ENCODE results near the gene TRPC4AP.

The TRPC4AP gene

DNA sequence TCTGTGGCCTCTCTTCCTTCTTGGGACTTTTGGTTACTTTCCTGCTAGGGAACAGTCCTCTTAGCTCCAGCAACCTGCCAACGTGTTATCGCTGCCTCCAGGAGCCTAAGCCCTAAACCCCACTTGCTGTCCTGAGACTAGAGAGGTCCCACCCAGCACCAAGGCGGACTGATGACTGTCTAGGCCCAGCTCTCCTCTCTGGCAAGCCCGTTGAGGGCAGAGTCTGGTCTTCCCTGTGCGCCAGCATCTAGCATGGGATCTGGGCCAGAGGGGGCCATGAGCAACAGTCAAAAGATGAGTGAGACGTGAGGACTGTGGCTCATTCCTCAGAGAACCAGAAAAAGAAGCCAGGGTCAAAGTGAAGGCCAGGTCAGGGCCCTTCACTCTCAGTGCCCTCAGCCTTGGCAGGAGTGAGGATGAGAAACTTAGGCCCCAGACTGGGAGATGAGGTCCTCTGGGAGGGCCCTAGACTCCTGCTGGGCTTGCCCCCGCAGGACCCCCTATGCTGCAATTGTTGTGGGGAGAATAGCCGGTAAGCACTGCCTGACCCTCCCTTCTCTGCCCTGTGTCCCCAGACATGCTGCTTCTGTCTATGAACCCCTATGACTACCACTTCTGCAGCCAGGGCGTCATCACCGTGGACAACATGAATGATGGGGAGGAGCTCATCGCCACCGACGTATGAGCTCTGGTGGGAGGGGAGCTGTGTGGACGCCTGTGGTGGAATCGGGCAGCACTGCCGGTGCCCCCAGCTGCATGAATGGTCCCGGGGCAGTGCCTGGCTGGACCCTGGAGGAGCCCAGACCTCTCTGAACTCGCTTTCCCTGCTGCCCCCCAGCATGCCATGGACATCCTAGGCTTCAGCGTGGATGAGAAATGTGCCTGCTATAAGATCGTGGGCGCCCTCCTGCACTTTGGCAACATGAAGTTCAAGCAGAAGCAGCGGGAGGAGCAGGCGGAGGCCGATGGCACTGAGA, 106.0 kb downstream of the TRPC4AP start:
- no peak for DNase-seq (ENCODE audit: low read depth)

DNA sequence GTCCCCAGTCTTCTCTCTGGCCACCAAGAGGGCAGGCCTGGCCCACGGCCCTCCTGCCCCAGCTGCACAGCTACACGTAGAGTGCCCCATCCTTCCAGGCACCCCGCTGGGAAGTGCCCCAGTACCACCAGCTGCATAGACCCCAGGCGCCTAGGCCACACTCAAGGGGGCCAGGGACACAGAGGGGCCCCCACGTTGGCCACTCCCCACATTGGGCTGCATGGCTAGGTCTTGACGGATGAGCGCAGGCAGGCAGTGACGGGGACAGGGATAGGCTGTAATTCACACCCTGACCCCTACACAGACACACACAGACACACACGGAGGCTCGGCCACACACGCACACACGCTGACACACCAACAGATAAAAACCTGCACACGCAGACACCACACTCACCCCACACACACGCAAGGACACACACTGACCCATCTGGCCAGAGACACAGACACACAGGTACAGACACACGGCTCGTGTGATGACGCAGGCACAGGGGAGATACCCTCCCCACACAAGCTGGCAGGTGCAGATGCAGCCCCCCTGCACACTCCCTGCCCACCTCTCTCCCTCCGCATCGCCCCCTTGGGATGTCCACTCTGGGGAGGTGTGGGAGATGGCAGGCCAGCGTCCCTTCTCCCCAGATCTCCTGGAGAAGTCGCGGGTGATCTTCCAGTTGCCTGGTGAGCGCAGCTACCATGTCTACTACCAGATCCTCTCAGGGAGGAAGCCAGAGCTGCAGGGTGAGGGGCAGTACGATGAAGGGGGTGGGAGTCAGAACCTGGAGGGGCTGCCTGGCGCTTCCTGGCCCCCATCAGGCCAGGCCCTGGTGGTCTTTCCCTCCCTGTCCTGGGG, 106.9 kb downstream of the TRPC4AP start:
- no peak for DNase-seq (ENCODE audit: low read depth)

GRCh38 chr20:34984756-34985261, 107.8 kb downstream of the TRPC4AP start:
- DNase-seq (ENCODE audit: low read depth) = no peak

DNA sequence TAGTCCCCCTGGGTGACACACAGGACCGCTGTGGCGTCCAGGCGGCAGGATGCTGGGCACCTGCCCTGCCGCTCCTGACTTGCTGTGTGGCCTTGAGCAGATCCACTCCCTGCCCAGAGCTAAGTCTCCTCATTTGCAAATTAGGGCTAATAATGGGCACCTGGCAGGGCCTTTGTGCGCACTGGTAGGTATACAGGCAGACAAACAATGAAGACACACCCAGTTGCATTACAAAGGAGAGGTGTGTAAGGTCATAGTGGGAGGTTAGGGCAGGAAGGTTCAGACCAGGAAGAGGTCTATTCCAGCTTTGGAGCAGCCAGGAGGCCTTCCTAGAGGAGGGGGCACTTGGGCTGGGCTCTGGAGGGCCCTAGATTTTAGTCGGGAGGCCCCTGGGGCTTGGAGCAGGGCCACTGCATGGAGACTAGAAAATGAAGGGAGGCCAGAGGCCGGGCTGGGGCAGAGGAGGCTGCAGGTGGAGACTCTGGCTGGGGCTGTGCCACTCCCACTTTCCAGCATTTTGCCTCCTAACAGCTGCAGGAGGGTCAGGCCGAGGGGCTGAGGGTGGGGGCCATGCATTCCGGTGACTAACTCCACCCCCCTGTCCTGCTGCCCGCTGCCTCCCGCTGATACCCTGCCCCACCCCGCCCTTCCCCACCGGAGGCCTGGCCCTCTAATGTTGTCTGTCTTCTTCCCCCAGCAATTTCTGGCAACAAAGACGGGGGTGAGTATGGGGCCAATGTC, 108.4 kb downstream of the TRPC4AP start:
- DNase-seq (ENCODE audit: low read depth) = no peak

- no peak for DNase-seq (ENCODE audit: low read depth)
These were observed 109.4 kb downstream of the TRPC4AP start for GRCh38 chr20:34983089-34983820.

DNA sequence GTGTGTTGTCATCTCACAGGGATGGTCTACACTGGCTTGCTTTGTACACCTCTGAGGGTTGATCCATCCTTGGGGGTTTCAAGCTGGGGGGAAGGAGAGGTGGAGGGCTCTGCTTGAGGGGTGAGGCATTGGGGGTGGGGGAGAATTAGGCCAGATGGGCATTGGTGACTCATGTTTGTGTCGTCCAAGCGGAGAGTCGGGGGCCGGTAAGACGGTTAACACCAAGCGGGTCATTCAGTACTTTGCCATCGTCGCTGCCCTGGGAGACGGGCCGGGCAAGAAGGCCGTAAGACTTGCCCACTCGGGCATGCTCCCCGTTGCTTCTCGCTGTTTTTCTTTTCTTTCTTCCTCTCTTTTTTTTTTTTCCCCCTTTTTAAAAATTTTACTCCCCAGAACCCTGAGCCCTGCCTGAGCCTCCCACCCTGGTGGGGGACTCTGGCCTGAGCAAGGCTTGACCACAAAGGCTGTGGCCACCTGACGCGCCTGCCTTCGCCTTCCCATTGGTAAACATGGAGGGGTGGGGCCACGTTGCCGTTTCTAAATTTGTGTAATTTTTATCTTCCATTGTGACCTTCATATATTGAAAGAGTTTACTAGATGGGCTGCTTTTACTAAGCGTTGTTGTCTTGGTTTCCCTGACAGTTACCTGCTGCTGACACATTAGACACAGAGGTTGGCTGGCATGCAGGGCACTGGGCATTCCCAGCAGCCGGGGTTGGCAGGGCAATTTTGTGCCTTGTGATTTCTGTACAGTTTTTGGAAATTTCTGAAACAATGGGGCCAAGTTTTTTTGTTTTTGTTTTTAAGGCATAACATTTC, 110.1 kb downstream of the TRPC4AP start:
- DNase-seq (ENCODE audit: low read depth) = no peak

GRCh38 chr20:34980543-34981233, 111.9 kb downstream of the TRPC4AP start:
- no peak for DNase-seq (ENCODE audit: low read depth)

GRCh38 chr20:34979366-34980153, 113.0 kb downstream of the TRPC4AP start:
- no peak for DNase-seq (ENCODE audit: low read depth)

- DNase-seq (ENCODE audit: low read depth) = no peak
These were observed 114.4 kb downstream of the TRPC4AP start for GRCh38 chr20:34978092-34978744.

DNA sequence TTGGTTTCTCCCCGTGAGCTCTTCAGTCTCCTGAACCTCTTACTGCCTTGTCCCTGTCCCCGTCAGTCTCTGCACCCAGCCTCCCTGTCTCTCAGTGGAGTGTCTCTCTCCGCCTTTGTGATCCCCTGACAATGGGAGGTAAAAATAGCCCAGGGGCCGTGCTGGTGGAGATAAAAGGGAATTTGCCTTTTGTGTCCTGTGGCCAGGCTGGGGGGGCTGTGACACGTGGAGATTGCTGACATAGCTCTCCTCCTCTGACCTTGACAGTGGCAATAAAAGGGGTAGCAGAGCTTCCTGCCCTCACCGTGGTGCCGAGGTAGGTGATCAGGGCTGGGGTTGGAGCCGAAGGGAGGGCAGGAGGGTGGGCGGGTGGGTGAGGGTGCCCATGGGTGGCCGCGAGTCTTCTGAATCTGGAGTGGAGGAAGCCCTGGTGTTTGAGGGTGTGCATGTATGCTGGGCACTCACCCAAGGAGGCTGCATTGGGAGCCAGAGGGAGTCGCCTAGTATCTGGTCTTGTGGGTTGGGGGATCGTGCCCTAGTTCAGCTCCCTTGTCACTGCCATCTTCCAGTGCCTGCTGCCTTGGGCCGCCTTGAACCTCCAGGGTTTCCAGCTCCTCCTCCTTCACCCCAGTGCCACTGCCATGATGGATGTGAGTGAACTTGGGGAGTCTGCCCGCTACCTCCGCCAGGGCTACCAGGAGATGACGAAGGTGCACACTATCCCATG, 115.1 kb downstream of the TRPC4AP start:
- DNase-seq (ENCODE audit: low read depth) = no peak

DNA sequence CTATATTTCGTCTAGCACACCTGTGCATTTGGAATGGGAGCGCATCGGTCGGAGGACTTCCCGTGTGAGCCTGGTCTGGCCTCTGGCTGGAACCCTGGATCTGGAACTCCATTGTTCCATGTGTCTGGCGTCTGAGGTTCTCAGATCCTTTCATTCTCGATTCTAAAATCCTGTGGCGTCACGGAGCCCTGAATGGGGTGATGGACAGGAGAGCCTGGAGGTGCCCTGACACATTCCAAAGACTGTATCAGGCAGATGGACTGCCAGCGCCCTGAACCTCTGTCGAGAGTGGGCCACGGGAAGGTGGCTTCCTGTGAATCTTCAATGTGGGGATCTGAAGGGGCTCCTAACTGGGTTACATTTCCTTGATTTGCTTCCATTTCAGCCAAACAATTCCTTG, 116.3 kb downstream of the TRPC4AP start:
- DNase-seq (ENCODE audit: low read depth) = no peak

DNA sequence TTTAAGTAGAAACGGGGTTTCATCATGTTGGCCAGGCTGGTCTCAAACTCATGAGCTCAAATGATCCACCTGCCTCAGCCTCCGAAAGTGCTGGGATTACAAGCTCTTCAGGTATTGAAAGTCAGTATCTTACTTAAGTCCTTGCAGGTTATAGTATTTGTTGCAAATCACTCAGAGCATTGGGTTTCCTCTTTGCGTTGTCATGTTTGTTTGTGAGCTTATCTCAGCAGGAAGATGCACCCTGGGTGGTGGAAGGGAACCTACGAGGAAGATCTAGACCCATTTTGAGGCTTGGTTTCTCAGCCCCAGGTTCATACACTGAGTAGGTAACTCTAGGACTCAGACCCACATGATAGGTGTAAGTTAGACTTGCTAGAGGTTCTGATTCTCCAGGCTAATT, 118.4 kb downstream of the TRPC4AP start:
- DNase-seq (ENCODE audit: low read depth) = no peak

GRCh38 chr20:34971561-34972235, 120.9 kb downstream of the TRPC4AP start:
- DNase-seq (ENCODE audit: low read depth) = no peak

DNA sequence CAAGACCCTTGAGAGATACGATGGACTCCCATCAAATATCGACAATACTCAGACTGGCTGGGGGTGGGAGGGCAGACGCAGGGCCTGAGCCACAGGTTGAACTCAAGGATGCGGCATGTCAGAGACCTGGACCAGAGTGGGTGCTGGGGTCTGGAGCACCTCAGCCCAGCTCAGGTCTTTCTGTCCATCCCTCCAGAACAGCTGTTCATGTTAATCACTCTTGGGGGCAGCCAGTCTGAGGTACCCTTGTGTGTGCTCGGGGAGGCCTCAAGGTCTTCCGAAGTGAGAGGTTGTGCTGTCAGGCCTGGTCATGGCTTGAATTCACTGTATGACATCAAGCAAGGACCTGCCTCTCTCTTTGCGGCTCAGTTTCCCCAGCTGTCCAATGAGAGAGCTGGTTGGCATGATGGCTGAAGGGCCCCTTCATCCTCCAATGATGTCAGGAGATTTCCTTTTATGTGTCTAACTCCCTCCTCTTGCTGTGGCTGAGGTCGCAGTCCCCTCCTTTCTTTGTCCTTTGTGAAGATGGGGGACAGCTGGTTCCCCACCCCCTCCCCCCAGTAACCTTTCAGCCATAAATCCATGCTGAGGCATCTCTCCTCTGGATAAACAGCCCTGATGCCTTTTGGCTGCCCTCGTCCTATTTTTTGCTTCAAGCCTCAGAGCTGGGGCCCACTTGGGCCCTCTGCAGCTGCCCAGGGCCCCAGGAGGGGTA, 121.6 kb downstream of the TRPC4AP start:
- no peak for DNase-seq (ENCODE audit: low read depth)

DNA sequence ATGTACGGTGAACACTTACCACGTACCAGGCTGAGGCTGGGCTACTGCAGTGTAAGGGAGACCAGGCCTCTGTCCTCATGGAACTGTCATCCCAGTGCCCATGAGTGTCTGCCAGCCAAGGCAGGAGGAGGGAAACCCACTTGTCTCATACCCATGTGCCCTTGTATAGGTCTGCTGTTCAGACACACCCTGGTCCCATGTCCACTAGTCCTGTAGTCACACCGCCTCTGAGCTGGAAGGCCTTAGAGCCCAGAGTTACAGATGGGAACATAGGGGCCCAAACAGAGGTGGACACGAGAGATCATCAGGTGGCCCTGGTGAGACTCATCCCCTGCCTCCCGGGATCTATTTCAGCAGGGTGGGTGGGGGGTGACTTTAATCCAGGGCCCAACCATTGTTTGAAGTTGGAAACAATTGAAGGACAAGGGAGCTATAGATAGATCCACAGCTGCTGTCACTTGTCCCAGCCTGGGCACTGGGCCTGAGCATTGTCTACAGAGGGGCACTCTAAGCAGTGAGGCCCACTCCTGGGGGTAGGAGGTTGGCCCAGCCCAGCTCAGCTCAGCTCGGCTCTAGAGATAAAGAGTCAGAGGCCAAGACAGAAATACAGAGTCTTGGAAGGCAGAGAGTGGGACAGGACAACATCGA, 122.3 kb downstream of the TRPC4AP start:
- DNase-seq (ENCODE audit: low read depth) = no peak
